K562 (cell line): Measurements from ENCODE around the gene MOB4. TPM values are rescaled to one million over a fixed set of nuclear protein-coding genes. Genes with fewer than 3 reads are reported as not detected.
"Not testable (repeated sequence)": the region's sequence is repeated elsewhere in the genome, so short reads cannot be mapped to it uniquely, and the experiment has no call there.

Experiments
- ATAC-seq: fragments of 200-7000 bp; cut with Tn5 transposase; 3 replicates; pipeline ENCODE4 v1.9.1; 2020; ENCODE audit warnings: moderate library complexity
- BruUV-seq: library from RNA; stranded (reverse); fragments of 400-500 nt; replicated peaks from 2 replicates; lab custom pipeline; 2021; lab: Mats Ljungman, UMichigan
- CTCF ChIA-PET: fragments of 300-600 bp; formaldehyde crosslinking; extraction: SDS; loops from one replicate; lab custom pipeline; 2021; ENCODE audit warnings: low intra/inter-chr PET ratio; lab: Yijun Ruan, JAX
- POLR2A ChIA-PET: fragments of 300-600, 350-650 bp; sonication (Branson Sonifier 250); formaldehyde crosslinking; extraction: SDS; loops from one replicate; lab custom pipeline; 2021; ENCODE audit warnings: antibody characterized with exemption, inconsistent platforms; lab: Yijun Ruan, JAX
- DNase-seq, 4 experiments: peaks; one replicate each; pipeline versions ENCODE4 v3.0.0 to v3.0.0-alpha.2; 2011 to 2018; ENCODE audit warnings: low spot score in 3 of 4, mixed read lengths in 3 of 4; ENCODE audit errors: extremely low read depth in 1 of 4
- FAIRE-seq: peaks from 2 replicates; lab custom pipeline; 2011; peaks lifted over from hg19 to GRCh38; lab: Jason Lieb, UNC
- H2AFZ ChIP-seq: 2 replicates; pipeline ENCODE4 v1.6.0; 2011; ENCODE audit warnings: low read depth, low read length, control low read depth, inconsistent platforms
- H3K27ac ChIP-seq: fragments of 200-600 bp; 3 replicates; pipeline ENCODE4 v1.8.0; 2011; ENCODE audit warnings: low read depth, mild to moderate bottlenecking, control low read depth, inconsistent platforms, low read length, moderate library complexity, mixed read lengths; ENCODE audit errors: extremely low read depth
- H3K27me3 ChIP-seq, 2 experiments: fragments of 300-600 bp in 1 of 2; 2 replicates in 1 of 2; 3 replicates in 1 of 2; pipeline versions ENCODE4 v1.6.0 to v1.8.0; 2011; ENCODE audit warnings: inconsistent platforms in 2 of 2, low read length in 2 of 2, mild to moderate bottlenecking in 1 of 2, mixed read lengths in 1 of 2, moderate library complexity in 1 of 2; ENCODE audit not compliant: control insufficient read depth in 2 of 2, insufficient read depth in 2 of 2
- H3K36me3 ChIP-seq: fragments of 300-600 bp; 3 replicates; pipeline ENCODE4 v1.8.0; 2011; ENCODE audit warnings: mild to moderate bottlenecking, low read length, inconsistent platforms; ENCODE audit not compliant: control insufficient read depth, insufficient read depth
- H3K4me1 ChIP-seq, 2 experiments: fragments of 200-600 bp in 1 of 2; replicated peaks in 1 of 2; 2 replicates in 1 of 2; 3 replicates in 1 of 2; pipeline versions ENCODE4 v1.5.1 to v1.8.0; 2011; ENCODE audit warnings: inconsistent platforms in 2 of 2, low read length in 2 of 2, mild to moderate bottlenecking in 1 of 2, mixed read lengths in 1 of 2, moderate library complexity in 1 of 2; ENCODE audit not compliant: control insufficient read depth in 2 of 2, insufficient read depth in 2 of 2
- H3K4me2 ChIP-seq: 2 replicates; pipeline ENCODE4 v1.6.1; 2011; ENCODE audit warnings: low read length, control low read depth, inconsistent platforms, mixed read lengths; ENCODE audit not compliant: insufficient read depth
- H3K4me3 ChIP-seq: fragments of 200-600 bp; sonication (generic), shearing (Covaris generic); 2 replicates; pipeline ENCODE4 v1.5.1; 2016; ENCODE audit warnings: control low read depth, inconsistent platforms
- H3K79me2 ChIP-seq: fragments of 200-600 bp; 3 replicates; pipeline ENCODE4 v1.8.0; 2011; ENCODE audit warnings: low read length, inconsistent platforms; ENCODE audit not compliant: control insufficient read depth, insufficient read depth
- H3K9ac ChIP-seq, 2 experiments: 2 replicates each; pipeline versions ENCODE4 v1.6.0 to v1.6.1; 2011; ENCODE audit warnings: low read depth in 2 of 2, low read length in 2 of 2, control low read depth in 1 of 2, inconsistent platforms in 1 of 2, mild to moderate bottlenecking in 1 of 2, mixed read lengths in 1 of 2; ENCODE audit not compliant: insufficient read depth in 1 of 2
- H3K9me1 ChIP-seq: one replicate; pipeline ENCODE4 v1.6.0; 2011; ENCODE audit warnings: inconsistent platforms, mild to moderate bottlenecking, low read length, moderate library complexity; ENCODE audit not compliant: control insufficient read depth, insufficient read depth
- H3K9me3 ChIP-seq: replicated peaks from 2 replicates; pipeline ENCODE4 v1.5.1; 2011; ENCODE audit warnings: low read depth, low read length, inconsistent platforms; ENCODE audit not compliant: control insufficient read depth, insufficient read depth
- H4K20me1 ChIP-seq: replicated peaks from 2 replicates; pipeline ENCODE4 v1.6.1; 2011; ENCODE audit warnings: low read length, inconsistent platforms, mixed read lengths; ENCODE audit not compliant: control insufficient read depth, insufficient read depth
- E2F4 ChIP-seq: sonication (generic); formaldehyde crosslinking; IDR thresholded peaks from 2 replicates; pipeline ENCODE4 v1.8.0; 2022; ENCODE audit warnings: mild to moderate bottlenecking, low read depth, missing genetic modification reagents
- NFIX ChIP-seq: fragments of 250-450 bp; sonication (Bioruptor Pico); IDR thresholded peaks from 2 replicates; pipeline ENCODE4 v1.4.0; 2020; ENCODE audit warnings: low read depth, mild to moderate bottlenecking, moderate library complexity
- WGBS: fragments of 100-300 bp; shearing (Covaris generic); methylation state at CpG from one replicate; pipeline ENCODE4 v1.1.6; 2016; ENCODE audit warnings: low coverage, mixed read lengths; ENCODE audit not compliant: insufficient coverage; ENCODE audit errors: missing lambda C conversion rate; 5-methylcytosine and 5-hydroxymethylcytosine counted together
- in situ Hi-C: fragments of 300-500 bp; cut with MboI; formaldehyde crosslinking; loops from 4 replicates; pipeline ENCODE4 v1.15.0; 2018; ENCODE audit warnings: inconsistent platforms, mixed read lengths
- intact Hi-C: fragments of 100-400 bp; cut with micrococcal nuclease; formaldehyde crosslinking; loops from 2 replicates; pipeline ENCODE4 v1.14.2; 2022
- polyA plus RNA-seq, 8 experiments: library from polyadenylated mRNA; depleted of rRNA in 4 of 8; stranded (reverse) in 5 of 8; unstranded in 3 of 8; fragments of >200 nt; fragmentation: Nextera tagmentation in 2 of 8; fragmentation: Illumina TruSeq in 1 of 8; extraction: Ambion mirVana in 2 of 8; extraction: Trizol in 1 of 8; gene quantifications; 2 replicates each; pipeline versions ENCODE4 v1.2.1 to v1.2.3, GENCODE V29; 2011 to 2014; ENCODE audit warnings: inconsistent platforms in 1 of 8, missing spikeins in 1 of 8
- total RNA-seq, 7 experiments: library from RNA; depleted of rRNA in 6 of 7; stranded (reverse); fragments of >200 nt in 6 of 7; fragmentation: Illumina TruSeq in 2 of 7; extraction: Trizol in 2 of 7; gene quantifications; 2 replicates each; pipeline versions ENCODE4 v1.2.1 to v1.2.3, GENCODE V29; 2011 to 2021; ENCODE audit warnings: low replicate concordance in 1 of 7

Gene MOB4
- total and polyA plus RNA-seq, 9 of the 15 experiments (the other 6 are each of a cell fraction or from before 2014, with no cell fraction given), result 13.5 to 30.8 (median 22.2) TPM

GRCh38 chr2:197587255-197587654 is 71.4 kb downstream of the MOB4 start:
- WGBS, result 25% methylated on average over 7 of the region's 7 CpGs
- H3K9me1 ChIP-seq, H4K20me1 ChIP-seq, intact Hi-C loops, FAIRE-seq, DNase-seq, in situ Hi-C loops, H3K79me2 ChIP-seq, H3K36me3 ChIP-seq, BruUV-seq, ATAC-seq, H3K9ac ChIP-seq, H2AFZ ChIP-seq, H3K9me3 ChIP-seq, H3K4me2 ChIP-seq, H3K27ac ChIP-seq, H3K4me1 ChIP-seq, POLR2A ChIA-PET, H3K27me3 ChIP-seq, CTCF ChIA-PET, H3K4me3 ChIP-seq: not testable (repeated sequence)

DNA sequence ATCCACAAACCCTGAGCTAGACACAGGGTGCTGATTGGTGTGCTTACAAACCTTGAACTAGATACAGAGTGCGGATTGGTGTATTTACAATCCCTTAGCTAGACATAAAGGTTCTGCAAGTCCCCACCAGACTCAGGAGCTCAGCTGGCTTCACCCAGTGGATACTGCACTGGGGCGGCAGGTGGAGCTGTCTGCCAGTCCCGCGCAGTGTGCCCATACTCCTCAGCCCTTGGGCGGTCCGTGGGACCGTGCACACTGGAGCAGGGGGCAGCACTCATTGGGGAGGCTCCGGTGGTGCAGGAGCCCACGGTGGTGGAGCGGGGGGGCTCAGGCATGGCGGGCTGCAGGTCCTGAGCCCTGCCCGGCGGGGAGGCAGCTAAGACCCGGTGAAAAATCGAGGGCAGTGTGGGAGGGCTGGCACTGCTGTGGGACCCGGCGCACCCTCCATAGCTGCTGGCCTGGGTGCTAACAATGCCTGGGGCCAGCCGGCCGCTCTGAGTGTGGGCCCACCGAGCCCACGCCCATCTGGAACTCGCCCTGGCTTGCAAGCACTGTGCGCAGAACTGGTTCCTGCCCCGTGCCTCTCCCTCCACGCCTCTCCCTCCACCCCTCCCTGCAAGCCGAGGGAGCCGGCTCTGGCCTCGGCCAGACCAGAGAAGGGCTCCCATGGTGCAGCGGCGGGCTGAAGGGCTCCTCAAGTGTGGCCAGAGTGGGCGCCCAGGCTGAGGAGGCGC is 75.6 kb downstream of the MOB4 start:
- BruUV-seq, result no TSS peak

More for the DNA sequence above, 75.6 kb downstream of the MOB4 start:
- no peaks in the 10 kb centered on the region for H3K9me3 ChIP-seq
- TF ChIP-seq NFIX (CRISPR knock-in tag) (no peak), E2F4 (no peak)
- DNase-seq, result no peak
- H3K27me3 ChIP-seq, result no peaks in the 10 kb centered on the region
- ChIA-PET CTCF (no interaction called here), POLR2A (no interaction called here)
- H3K79me2 ChIP-seq, result no peaks in the 10 kb centered on the region
- H3K9me1 ChIP-seq, result no peaks in the 10 kb centered on the region
- no peak for FAIRE-seq
- 33% methylated on average over 12 of the region's 32 CpGs for WGBS
- H3K36me3 ChIP-seq, result no peaks in the 10 kb centered on the region
- H4K20me1 ChIP-seq, result no peaks in the 10 kb centered on the region
- H2AFZ ChIP-seq, result no peak overlapping the region
- no peak overlapping the region for H3K4me3 ChIP-seq
- no peak overlapping the region for H3K9ac ChIP-seq
- intact Hi-C loops (loop anchor here (10.0 kb wide), 1 partner anchor 207 kb away; no protein-coding TSS in a partner anchor), in situ Hi-C loops (no loop called here)
- no peak overlapping the region for H3K27ac ChIP-seq
- H3K4me2 ChIP-seq, result no peak overlapping the region
- peaks cover 0 to 6% of the 10 kb centered on the region in 2 experiments; a peak in 1 of 5 replicates for H3K4me1 ChIP-seq
- no peak; the same call in none of the 3 replicates for ATAC-seq
